ENCODE data around the gene ANP32B.
"Not testable (repeated sequence)": the region's sequence is repeated elsewhere in the genome, so short reads cannot be mapped to it uniquely, and the experiment has no call there.

ANP32B gene

DNA sequence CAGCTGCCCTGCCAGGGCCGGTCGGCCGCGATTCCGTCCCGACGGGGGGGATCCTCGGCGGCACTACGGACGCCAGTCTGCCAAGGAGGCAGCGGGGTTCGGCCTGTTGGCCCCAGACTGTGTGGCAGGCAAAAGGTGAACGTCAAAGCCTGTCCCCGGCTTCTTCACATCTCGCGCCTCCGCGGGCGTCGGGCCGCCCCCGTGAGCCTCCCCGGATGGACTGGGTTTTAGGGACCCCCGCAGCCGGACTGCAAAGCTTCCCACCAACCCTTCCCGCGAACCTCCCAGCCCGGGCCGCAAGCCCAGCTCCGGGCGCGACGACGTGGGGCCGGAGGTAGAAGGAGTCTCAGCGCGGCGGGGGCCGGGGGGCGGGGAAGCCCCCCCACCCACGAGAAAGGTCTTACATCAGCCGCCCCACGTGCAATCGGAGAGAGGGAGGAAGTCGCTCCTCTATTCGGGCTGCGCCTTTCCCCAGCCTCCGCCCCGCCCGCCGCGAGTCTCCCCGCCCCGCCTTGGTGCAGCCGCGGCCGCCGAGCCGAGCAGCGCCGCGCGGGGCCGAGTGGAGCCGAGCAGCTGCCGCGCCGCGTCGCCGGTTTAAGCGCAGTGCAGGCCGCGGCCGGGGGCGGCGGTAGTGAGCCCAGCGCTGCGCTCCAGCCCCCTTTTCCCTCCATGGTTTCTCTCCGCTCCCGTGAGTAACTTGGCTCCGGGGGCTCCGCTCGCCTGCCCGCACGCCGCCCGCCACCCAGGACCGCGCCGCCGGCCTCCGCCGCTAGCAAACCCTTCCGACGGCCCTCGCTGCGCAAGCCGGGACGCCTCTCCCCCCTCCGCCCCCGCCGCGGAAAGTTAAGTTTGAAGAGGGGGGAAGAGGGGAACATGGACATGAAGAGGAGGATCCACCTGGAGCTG, at the start of gene ANP32B:
TSS of gene ANP32B (plus strand) at position 659 of the 906 bp plus-strand sequence. CDS start at position 874, 215 bp downstream.
- DNase-seq (ENCODE audit: low read depth), result peak; percentile 72
- peak within 1 kb of the TSS; percentile 89 for H3K4me3 ChIP-seq (ENCODE audit: low read depth, low read length)

- no peak overlapping the region for H3K4me3 ChIP-seq (ENCODE audit: low read depth, low read length)
- DNase-seq (ENCODE audit: low read depth), result no peak
Observed at GRCh38 chr9:97934321-97935115, 48.6 kb upstream of the ANP32B start.

DNA sequence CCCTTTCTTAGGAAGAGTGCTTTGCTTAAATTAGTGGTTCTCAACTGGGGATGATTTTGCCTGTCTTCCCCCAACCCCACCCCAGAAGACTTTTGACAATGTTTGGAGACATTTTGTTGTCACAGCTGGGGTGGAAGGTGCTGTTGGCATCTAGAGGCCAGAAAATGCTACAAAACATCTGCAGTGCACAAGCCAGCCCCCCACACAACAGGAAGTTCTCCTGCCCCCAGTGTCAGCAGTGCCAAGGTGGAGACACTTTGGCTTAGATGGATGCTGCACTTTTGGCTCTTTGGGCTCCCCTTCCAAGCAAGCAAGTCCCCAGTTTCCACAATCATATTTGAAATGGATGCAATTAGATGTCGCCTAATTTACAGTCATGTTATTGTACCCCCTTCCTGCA, 47.9 kb upstream of the ANP32B start:
- DNase-seq (ENCODE audit: low read depth), result no peak
- H3K4me3 ChIP-seq (ENCODE audit: low read depth, low read length), result no peak overlapping the region

GRCh38 chr9:97936998-97937397, 46.1 kb upstream of the ANP32B start:
- no peak overlapping the region for H3K4me3 ChIP-seq (ENCODE audit: low read depth, low read length)
- DNase-seq (ENCODE audit: low read depth), result no peak

DNA sequence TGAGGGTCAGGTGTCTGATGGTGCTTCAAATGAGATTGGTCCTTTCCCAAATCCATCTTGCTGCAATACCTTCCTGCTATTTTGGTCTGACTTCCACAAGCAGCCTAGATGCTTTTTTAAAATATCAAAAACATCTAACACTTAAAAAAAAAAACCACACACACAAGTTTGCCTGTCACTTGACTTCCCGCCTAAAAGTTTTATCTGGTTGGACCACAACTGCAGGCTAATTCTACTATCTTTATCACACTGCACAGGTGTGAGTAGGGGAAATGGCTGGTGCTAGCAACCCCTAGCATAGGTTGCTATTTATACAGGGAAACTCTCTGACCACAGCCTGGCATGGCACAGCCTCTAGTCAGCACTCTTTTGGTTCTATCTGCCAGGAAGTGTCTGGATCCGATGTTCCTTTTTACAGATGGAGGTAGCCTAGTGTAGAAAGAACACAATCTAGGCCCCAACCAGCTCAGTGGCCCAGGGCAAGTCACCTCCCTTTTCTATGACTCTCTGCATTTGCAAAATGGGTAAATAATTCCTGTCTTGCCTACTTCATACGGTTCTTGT, 45.0 kb upstream of the ANP32B start, which contains the start of gene HEMGN:
TSS of gene HEMGN (minus strand) at position 92 of the 564 bp plus-strand sequence. CDS start at position 56, 36 bp downstream.
- H3K4me3 ChIP-seq (ENCODE audit: low read depth, low read length), result no peak within 1 kb of the TSS
- no peak for DNase-seq (ENCODE audit: low read depth)

DNA sequence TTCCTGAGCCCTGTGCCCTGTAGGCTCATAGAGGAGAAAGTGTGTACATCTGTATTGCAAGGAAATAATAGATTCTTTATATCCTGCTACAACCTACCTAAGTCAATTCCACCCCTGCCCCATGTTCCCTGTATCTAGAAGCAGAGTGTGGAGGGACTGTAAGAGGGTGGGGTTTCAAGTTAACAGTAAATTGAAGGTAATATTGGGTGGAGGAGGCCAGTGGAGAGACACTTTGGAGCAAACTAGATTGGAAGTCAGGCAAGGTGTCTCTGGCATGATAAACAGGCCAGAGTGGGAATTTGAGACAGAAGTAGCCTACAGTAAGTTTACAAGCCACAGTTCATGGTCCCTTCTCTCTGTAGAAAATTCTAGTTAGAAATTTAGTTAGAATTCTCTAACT, 42.9 kb upstream of the ANP32B start:
- no peak for DNase-seq (ENCODE audit: low read depth)
- H3K4me3 ChIP-seq (ENCODE audit: low read depth, low read length), result no peak overlapping the region

DNA sequence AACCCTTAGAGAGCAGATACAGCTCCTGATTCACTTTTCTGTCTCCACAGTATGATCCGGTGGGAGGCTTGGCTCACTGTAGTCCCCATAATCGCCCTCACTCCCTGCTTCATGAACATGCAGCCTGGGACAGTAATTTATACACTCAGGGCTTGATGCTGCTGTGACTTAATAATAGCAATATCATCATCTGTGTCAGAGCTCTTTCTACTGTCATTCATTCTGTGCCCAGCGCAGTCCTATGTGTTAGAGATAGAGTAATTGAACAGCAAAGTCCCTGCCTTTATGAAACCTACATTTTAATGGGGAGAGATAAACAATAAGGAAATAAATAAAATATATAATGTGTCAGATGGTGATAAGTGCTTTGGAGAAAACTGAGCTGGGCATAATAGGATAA, 42.4 kb upstream of the ANP32B start:
- H3K4me3 ChIP-seq (ENCODE audit: low read depth, low read length), result no peak overlapping the region
- DNase-seq (ENCODE audit: low read depth), result no peak

DNA sequence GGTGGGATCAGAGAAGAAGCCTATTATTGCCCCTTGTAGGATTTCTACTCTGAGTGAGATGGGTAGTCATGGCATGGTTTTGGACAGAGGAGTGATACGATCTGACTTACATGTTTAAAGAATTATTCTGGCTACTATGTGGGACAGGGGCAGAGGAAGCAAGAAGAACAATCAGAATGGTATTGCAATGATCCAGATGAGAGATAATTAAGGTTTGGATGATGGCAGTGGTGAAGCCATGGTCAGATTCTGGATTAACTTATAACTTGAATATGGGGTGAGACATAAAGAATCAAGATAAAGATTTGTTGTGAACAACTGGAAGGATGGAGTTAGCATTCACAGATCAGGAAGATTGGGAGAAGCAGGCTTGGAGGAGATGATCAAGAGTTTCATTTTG, 41.8 kb upstream of the ANP32B start:
- DNase-seq (ENCODE audit: low read depth), result no peak
- H3K4me3 ChIP-seq (ENCODE audit: low read depth, low read length), result no peak overlapping the region

- H3K4me3 ChIP-seq (ENCODE audit: low read depth, low read length), result no peak overlapping the region
Observed at GRCh38 chr9:97943308-97943855, 39.8 kb upstream of the ANP32B start.

GRCh38 chr9:97944612-97945011, 38.5 kb upstream of the ANP32B start:
- DNase-seq (ENCODE audit: low read depth), result no peak
- no peak overlapping the region for H3K4me3 ChIP-seq (ENCODE audit: low read depth, low read length)

More at GRCh38 chr9:97943308-97943855, 39.8 kb upstream of the ANP32B start:
- no peak for DNase-seq (ENCODE audit: low read depth)

DNA sequence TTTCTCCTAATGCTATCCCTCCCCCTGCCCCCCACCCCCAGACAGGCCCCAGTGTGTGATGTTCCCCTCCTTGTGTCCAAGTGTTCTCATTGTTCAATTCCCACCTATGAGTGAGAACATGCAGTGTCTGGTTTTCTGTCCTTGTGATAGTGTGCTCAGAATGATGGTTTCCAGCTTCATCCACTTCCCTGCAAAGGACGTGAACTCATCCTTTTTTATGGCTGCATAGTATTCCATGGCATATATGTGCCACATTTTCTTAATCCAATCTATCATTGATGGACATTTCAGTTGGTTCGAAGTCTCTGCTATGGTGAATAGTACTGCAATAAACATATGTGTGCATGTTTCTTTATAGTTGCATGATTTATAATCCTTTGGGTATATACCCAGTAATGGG, 37.7 kb upstream of the ANP32B start:
- not testable (repeated sequence) for DNase-seq (ENCODE audit: low read depth); H3K4me3 ChIP-seq (ENCODE audit: low read depth, low read length)

DNA sequence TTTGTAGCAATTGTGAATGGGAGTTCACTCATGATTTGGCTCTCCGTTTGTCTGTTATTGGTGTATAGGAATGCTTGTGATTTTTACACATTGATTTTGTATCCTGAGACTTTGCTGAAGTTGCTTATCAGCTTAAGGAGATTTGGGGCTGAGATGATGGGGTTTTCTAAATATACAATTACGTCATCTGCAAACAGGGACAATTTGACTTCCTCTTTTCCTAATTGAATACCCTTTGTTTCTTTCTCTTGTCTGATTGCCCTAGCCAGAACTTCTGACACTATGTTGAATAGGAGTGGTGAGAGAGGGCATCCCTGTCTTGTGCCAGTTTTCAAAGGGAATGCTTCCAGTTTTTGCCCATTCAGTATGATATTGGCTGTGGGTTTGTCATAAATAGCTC, 36.0 kb upstream of the ANP32B start:
- not testable (repeated sequence) for H3K4me3 ChIP-seq (ENCODE audit: low read depth, low read length); DNase-seq (ENCODE audit: low read depth)

GRCh38 chr9:97950873-97951272, 32.3 kb upstream of the ANP32B start:
- H3K4me3 ChIP-seq (ENCODE audit: low read depth, low read length); DNase-seq (ENCODE audit: low read depth): not testable (repeated sequence)

GRCh38 chr9:97954550-97954989, 28.6 kb upstream of the ANP32B start:
- DNase-seq (ENCODE audit: low read depth), result no peak
- no peak overlapping the region for H3K4me3 ChIP-seq (ENCODE audit: low read depth, low read length)

GRCh38 chr9:97956331-97956730, 26.8 kb upstream of the ANP32B start:
- DNase-seq (ENCODE audit: low read depth), result no peak
- H3K4me3 ChIP-seq (ENCODE audit: low read depth, low read length), result no peak overlapping the region

DNA sequence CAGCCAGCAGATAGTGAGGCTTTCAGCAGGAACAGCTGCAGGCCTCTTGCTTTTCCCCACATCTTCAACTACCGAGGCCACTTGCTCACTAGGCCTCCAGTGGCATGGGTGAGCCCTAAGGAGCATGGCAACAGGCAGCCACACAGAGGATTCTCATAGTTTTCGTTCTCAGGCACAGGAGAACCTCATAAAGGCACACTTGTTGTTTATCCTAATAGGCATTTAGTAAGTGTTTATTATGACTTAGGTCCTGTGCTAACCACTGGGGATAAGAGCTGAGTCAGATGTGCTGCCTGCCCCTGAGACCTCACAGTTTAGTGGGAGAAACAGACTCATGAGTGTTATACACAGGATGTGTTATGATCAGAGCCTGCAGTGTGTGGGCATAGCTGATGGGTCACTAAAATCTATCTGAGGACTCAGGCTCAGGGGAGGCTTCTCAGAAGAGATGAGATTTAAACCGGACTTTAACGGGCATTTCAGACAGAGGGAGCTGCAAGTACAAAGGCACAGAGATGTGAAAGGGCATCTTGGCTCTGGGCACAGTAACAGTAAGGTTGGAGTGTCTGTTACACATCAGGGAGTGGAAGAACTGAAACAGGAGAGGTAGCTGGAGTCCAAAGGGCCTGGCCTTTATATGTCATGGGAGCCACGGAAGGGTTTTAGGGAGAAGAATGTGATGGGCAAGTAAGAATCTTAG, 24.2 kb upstream of the ANP32B start:
- no peak overlapping the region for H3K4me3 ChIP-seq (ENCODE audit: low read depth, low read length)
- peak; percentile 45 for DNase-seq (ENCODE audit: low read depth)

DNA sequence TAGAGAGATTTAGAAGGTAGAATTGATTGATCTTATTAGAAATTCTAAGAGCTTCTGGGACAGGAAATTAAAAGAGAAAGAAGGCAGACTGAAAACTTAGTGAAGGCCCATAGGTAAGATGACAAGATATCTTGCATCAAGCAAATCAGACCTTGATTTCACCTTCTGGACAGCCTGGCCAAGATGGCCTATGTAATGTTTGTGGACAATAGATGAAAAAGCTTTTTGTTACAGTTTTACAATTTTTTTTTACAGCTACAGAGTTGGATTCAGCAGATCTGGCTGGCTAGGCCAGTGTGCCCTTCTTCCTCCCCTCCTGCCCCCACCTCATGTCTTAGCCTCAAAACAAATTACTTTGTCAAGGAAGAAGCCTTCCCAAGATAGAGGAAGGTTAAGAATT, 23.6 kb upstream of the ANP32B start:
- no peak for DNase-seq (ENCODE audit: low read depth)
- H3K4me3 ChIP-seq (ENCODE audit: low read depth, low read length), result no peak overlapping the region

DNA sequence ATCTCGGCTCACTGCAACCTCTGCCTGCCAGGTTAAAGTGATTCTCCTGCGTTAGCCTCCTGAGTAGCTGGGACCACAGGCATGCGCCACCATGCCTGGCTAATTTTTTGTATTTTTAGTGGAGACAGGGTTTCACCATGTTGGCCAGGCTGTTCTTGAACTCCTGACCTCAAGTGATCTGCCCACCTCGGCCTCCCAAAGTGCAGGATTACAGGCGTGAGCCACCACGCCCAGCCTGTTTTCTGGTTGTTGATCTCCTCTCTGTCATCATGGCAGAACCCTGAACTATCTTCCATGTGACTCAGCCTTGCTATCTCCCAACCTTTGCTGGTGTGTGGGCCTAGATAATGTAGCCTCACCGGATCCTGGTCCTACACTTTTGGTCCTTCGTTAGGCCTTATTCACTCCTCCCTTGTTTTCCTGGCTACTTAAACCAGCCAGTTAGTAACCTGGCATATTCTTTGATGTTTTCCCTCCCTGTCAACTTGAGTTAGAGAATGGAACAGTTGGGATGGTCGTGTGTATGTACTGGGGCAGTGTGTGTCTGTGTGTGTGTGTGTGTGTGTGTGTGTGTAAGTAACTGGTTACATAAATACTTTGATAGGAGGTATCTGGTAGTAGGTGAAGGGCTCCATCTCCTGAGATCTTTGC, 22.3 kb upstream of the ANP32B start:
- H3K4me3 ChIP-seq (ENCODE audit: low read depth, low read length); DNase-seq (ENCODE audit: low read depth): not testable (repeated sequence)

DNA sequence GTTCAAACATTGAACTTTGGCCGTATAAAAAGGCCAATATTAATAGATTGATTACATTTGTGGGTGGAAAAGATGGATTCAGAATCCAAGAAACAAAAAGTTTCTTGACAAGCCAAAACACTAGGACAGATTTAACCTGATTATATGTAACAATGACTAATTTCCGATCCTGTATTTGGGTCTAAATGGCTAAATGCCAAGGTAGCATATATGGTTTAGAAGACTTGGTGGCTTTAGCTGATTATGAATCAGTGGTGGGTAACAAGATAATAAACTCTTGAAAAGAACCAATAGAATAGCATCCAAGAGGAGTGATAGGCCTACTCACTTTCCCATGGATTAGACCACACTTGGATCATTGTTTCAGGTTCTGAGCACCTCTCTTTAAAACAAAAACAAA, 21.8 kb upstream of the ANP32B start:
- H3K4me3 ChIP-seq (ENCODE audit: low read depth, low read length), result no peak overlapping the region
- no peak for DNase-seq (ENCODE audit: low read depth)

All from skeletal muscle cell (primary cell).